ENCODE measurements around the gene CHN2. TPM values are rescaled to one million over a fixed set of nuclear protein-coding genes. Genes with fewer than 3 reads are reported as not detected.

Gene CHN2
- polyA plus RNA-seq, 12 donors: 10.0 to 19.2 (median 14.4) TPM; not detected in 1

DNA sequence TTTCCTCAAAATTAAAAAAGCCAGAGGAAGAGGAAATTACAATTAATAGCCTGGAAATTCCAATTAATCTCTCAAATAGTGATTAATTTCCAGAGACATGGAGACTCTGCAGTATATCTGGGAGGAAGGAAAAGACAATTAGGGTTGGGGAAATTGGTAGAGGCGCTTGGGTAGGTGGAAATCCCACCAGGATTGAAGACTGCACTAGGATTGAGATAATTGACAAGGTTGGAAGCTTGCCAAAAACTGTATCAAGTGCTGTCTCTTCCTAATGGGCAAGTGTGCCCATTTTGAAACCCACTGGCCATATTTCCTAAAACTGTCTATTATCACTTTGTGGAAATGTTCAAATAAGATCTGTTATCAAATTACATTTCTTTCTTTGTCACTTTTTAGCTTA is 21.6 kb downstream of the CHN2 start:
- DNase-seq: no peak

DNA sequence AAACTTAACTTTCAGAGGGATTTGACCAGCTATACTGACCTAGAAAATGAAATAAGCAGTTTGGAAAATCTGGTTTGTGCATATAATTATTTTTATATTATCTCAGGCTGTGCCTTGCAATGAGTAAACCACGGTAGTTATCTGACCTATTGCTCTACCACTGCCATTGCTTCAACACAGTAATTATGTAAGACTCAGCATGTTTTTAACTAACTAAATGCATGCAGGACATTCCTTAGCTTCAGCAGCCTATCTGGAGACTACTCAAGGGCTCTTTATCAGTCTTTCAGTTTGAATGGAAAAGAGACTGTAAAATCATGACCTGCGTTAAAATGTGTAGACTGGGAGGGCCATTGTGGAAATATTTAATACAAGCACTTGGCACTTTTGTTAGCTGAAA is 22.5 kb downstream of the CHN2 start:
- no peak for DNase-seq

DNA sequence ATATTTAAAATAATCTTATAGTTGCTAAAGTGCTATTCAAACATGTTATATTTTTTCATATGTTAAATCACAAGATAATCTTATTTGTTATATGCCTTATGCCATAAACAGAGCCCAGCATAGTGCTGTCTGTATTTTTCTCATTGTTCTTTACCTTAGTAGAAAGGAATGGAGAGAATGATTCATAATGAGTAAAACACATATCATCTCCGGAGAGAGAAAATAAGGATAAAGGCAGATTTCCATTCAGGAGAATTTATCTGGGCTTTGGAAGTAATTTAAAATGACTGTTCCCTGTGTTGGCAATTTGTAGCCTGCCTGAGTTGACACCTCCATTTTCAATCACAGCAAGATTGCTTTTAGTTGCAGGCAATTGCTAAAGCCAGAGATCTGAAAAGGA is 30.2 kb downstream of the CHN2 start:
- DNase-seq: no peak

DNA sequence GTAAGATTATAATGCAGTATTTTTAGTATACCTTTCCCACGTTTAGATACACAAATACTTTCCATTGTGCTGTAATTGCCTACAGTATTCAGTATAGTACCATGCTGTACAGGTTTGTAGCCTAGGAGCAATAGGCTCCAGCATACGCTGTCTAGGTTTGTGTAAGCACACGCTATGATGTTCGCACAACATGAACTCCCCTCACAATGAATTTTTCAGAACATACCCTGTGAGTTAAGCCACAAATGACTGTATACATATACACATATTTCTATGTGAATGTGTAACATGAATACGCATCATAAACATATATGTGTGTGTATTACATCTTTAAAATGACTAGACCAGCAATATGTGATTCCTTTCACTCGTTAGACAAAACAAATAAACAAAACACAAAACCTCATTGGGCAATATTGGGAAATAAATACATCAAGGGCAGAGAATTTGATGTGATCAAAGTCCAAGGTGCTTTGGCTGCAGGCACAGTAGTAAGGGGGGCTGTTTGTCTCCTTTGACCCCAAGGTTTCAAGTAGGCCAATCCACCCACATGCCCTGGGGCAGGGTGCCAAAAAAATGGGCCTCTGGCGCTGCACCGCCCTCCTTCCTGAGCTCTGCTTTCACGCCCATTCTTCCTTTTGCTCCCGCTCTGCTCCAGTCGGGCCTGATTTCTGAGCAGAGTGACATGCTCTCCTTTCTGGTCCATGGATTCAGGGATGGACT is 33.9 kb downstream of the CHN2 start:
- DNase-seq: no peak

DNA sequence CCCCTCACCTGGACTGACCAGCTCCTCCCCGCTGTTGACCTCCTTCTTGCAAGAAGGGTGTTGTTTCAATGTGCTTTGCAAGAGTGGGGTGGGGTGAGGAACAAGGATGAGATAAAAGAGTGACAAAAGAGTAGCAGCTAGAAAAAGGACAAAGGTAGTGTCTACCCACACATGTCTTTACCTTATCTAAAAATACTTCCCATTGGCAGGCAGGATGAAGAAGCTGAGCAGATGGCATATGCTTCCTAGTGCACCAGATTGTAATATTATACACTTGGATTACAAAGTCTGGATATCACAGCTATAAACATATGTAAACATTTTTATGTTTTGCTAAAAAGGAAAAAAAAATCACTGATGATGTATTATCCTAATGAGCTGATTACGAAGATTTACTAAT is 34.5 kb downstream of the CHN2 start:
- DNase-seq: no peak

DNA sequence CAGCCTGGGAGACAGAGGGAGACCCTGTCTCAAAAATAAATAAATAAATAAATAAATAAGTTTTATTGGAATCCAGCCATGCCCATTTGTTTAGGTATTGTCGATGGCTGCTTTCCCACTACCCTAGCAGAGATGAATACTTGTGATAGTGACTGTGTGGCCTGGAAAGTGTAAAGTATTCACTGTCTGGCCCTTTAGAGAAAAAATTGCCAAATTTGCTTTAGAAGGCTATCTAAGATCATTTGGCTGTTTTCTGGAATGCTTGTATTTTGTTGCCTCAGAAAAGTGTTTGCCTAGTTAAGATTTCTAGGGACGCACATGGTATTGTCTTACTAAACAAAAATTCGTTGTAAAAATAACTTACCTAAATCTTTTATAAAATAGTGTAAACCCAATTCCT is 35.4 kb downstream of the CHN2 start:
- DNase-seq: no peak

DNA sequence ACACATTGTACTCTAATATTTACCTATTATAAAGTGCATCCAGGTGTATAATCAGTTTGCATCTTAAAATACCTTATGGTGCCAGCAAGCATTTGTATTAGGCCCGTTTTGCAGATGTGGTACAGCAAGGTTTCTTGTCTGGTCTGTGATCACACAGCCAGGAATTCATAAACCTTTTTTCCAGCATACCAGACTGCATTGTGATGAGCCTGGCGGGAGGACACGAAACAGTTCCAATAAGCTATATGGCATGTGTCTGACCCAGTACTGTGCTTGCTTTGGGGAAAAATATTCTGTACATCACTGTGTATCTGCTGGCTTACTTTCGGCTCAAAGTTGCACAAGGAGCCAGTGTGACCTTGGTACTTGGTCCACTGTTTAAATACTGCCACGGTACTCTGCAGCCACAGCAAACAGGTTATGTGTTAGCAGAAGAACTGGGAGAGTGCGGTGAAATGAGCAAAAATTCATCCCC is 36.3 kb downstream of the CHN2 start:
- DNase-seq: no peak

DNA sequence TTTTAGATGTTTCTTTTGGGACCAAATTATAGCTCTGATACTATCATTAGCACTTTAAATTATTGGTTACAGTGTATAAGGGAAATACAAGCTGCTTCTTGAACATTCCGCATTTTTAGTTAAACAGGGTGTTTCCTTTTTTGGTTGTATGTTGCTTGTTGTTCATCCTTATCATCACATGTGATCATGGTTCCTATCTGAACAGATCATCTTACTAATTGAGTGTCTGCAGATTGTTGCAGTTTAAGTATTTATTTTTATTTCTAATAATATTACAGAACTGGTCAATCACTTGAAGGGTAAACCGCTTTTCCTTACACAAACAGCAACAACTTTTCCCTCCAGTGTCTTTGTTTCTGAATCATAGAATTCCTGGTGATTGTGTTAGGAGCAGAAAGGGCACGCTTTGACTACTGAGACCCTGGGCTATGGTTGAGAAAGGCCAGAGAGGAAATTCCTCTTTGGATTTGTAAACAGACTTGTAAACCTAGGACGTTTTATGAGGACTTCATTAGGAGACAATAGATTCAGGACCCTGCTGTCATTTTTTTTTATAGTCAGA is 37.2 kb downstream of the CHN2 start:
- no peak for DNase-seq

DNA sequence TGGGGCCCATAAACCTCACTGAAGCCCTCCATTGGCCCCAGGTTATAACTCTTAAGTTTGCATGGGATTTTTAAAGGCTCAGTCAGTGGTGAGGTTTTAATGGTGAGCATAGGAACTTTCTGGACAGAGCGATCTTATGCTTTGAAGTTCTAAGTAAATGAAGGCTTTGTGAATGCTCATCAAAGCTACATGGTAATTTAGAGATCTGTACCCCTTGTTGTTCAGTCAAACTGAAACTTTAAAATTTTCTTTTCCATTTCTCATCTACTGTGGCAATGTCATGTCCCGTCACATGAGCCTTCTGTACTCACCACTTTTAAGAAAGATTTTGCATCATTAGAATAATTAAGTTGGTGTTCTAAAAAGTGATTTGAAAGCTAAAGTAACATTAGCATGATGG is 39.9 kb downstream of the CHN2 start:
- DNase-seq: no peak

DNA sequence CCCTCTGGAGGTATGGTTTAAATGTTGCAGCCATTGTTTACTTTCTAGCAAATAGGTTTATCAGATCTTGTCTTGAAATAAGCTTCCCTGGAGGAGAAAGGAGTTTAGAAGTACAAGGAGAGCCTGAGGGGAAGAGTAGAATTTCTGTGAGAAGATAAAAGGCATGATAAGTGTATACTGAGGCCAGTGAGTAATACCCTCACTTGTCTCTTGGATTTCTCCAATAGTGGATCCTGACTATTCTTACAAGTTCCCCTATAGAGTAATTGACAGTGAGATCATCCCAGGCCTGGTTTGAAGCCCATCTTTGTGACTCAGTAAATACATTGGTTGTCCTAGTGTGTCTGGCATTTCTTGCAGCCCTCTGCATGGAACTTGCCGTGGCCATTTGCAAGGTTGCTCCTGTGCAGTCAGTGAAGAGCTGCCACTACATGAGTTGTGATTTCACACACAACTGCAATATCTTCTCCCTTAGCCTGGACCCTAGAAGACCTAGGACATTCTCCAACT is 41.6 kb downstream of the CHN2 start:
- no peak for DNase-seq

DNA sequence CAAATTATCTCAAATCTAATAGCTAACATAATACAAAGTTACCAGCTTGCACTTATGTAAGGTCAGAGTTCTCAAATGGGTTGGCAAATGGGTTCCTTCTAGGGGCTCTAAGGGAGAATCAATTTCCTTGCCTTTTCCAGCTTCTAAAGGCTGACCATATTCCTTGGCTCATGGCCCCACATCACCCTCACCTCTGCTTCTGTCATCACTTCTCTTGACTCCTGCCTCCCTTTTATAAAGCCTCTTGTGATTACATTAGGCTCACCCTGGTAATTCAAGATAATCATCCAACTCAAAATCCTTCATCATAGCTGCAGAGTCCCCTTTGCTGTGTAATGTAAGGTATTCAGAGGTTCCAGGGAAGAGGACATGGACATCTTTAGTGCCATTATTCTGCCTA is 42.1 kb downstream of the CHN2 start:
- DNase-seq: no peak

DNA sequence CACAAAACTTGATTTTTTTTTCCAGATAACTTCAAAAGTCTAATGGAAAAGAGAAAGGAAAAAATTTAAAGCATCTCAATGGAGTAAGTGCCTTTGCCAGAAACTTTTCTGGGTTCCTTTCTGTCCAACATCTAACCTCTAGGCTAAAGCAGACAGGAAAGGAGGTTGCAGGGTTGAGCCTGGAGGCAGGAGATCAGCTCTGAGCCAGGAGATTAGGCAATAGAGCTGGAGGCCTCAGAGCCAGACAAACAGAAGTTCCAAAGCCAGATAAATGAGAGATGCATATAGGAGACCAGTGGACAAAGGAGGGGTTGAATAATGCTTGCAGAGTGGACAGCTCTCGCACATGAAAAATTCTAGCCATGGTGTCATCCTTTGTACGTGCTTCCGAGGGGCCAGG is 42.9 kb downstream of the CHN2 start:
- no peak for DNase-seq

DNA sequence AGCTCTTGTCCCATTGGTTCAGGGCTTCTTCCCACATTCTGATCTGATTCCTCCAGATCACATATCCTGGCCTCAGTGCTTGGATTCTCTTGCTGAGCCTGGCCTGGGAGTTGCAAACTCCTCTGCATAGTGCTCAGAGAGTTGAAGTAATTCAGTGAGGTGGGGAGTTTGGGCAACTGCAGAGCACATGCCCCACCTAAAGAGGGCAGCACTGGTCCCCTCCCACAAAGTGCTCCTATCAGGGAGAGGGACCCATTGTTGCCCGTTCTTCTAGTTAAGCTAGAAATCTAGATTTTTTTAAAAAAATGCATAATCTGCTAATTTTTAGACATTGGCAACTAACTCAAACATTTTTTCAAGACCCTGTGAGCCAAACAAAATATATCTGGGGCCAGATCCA is 45.1 kb downstream of the CHN2 start:
- no peak for DNase-seq

DNA sequence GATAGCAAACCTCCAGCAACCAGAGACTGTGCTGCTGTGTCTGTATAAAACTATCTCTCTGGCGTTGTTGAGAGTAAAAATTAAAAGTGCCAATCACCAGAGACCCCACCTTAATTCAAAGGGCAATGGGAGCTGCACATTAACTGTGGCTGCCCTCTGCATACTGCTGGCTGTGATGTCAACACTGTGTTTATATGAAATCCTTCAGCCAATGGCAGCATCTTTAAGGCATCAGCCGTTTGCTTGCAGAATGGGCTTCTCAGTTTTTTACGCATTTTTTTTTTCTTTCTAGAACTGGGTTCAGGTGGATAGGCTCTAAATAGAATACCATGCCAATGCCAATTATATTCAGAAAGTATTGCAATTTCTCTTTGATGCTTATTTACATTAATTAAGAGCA is 47.7 kb downstream of the CHN2 start:
- DNase-seq: no peak

DNA sequence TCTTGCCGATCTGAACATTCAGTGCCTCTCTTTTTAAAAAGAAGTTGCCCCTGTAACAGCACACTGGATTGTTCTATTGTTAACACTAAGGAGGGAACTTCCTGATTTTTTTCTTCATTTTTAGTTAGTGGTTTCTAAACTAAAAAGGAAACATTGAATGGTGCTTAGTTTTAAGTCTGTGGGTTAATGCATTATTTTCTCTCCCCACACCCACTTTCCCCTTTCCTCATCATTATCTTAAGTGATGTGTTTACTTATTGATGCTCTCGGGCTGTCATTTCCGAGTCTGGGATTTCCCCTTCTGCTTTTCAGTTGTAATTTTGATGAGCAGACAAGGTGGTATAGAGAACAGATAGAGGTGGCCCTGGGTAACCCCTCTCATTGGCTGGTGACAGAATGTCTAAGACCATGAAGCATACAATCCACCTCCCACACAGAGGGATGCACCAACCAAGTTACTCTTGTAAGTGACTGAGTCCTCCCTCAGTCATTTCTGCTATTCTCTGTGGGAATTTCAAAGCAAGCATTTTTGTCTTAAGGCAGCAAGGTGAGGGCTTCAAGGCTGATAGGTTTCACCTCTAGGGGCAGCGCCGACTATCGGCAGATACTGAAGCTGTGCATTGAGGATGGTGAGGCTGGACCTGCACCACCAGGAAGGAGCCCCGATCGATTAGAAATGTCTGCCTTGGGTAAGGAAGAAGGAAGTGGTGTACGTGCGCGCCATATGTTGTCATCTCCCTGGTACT is 49.5 kb downstream of the CHN2 start:
- no peak for DNase-seq

DNA sequence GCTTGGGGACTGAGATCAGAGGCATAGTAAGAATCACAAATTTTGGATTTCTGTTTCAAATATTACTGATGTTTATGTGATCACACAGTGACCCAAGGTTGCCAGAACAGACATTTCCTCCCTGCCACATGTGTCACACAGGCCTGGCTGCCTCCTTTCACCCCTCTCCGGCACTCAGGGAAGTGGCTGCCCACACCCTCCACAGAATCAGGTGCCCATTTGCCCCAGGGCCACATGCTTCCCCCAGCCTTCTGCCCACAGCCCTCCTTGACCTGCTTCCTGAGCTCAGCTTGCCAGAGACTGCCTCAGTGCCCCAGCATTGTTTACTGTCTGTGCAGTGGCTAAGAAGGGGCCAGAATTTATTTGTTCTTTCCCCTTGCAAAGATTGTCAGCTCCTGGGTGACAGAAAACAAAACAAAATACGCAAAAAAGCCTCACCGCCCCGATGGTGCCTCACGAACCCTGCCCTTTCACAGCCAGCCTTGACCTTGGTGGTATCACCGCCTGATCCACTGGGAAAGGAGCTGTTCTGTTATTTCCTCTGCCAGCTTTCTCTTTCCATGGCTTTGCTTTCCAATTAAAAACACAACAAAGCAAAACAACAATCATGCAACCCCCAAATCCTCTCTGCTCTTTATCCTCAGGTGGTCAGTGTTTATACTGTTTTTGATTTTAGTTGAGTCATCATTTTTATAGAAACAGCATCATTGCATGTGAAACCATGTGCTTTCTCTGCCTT is 52.8 kb downstream of the CHN2 start:
- no peak for DNase-seq

DNA sequence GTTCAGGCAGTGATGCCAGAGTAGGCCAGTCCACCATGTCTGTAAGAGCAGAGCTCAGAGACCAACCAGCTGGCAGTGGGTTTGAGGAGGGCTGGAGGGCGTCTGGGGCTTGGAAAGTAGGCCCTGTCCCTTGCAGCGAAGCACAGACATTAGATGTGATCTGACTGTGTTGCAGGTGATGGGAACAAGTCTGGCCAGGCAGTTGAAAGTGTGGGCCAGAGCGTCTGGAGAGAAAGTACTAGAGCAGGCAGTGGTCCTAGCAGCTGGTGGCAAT is 53.3 kb downstream of the CHN2 start:
- no peak for DNase-seq

DNA sequence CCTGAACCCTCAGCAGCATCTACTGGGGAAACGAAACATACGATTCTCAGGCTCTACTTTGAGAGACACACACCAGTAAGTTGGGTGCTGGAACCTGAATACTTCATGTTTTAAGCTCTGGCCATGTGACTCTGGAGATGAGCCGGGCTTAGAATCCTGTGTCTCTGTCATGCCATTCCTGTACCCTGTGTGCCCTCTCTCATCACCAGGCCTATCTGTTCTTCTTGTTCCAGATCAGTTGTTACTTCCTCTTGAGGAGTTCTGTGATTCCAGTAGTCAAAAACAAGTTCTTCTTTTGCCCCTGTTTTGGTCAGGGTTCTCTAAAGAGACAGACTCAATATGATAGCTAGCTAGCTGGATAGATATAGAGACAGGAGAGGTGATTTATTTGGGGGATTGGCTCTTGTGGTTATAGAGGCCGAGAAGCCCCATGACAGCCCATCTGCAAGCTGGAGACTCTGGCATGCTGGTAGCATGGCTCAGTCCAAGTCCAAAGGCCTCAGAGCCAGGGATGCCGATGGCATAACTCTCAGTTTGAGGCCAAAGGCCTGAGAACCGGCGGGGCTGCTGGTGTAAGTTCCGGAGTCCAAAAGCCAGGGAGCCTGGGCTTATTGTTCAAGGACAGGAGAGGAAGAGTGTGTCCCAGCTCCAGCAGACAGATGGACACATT is 54.3 kb downstream of the CHN2 start:
- no peak for DNase-seq

DNA sequence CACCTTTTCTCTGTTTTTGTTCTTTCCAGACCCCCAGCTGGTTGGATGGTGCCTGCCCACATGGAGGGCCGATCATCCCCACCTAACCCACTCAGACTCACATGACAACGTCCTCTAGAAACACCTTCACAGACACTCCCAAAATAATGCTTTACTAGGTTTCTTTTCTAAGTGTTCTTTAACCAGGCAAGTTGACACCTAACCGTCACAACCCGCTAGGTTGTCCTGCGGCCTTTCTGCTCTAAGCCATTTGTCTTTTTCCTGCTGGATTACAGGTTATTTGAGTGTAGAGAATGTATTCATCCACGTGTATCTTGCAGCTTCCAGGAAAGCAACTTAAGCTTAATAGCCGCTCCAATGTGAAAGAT is 54.8 kb downstream of the CHN2 start:
- DNase-seq: no peak

DNA sequence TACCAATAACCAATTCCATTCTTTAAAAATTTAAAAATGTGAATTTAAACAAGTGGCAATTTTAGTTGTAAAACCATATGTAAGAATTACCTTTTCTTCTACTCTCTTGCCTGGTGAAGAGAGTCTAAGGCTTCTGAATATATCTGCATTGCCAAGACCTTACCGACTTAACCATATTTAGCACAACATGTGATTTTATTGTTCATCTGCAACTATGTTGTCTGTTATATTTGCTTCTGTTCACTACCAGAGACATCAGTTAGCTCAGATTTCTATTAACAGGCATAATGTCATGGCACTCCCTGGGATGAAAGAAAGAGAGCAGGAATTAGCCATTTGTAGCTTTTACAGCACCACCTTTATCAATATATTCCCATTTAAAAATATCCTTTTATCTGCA is 55.3 kb downstream of the CHN2 start:
- no peak for DNase-seq

DNA sequence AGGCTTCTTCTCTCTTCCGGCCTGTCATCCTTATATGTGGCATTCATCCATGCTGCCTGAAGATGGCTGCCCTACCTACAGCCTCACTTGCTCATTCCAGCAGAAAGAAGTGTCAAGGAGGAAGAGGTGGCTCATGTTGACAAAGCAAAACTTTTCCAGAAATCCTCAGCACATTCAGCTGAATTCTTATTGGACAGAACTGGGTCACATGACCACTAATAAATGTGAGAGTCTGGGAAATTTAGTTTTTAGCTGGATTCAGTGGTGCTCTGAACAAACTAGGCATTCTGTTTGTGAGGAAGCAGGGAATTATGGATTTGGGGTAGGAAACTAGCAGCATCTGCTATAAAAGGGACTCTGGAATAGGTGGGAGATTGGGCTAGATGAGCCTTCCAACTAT is 58.6 kb downstream of the CHN2 start:
- no peak for DNase-seq

DNA sequence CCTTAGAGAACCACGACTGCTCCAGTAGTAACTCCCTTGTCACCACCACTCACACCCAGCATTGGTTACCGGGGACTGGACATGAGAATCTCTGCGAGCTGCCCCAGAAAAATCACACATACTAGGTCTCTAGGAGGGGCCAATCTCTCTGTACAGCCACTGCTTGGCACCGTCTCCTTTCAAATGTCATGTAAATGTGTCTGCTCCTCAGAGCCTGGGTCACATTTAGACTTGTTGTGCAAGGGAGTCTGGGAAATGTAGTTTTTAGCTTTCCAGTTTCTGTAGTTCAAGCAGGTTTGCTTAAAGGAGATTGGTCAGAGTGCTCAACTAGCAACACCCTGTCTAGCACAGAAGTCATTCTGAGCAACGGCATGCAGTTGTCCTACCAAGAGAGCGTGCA is 60.0 kb downstream of the CHN2 start:
- DNase-seq: no peak
